ENCODE results near the gene IGF2BP2. TPM values are rescaled to one million over a fixed set of nuclear protein-coding genes. Genes with fewer than 3 reads are reported as not detected.

IGF2BP2 gene
- total and polyA plus RNA-seq, 2 of the 4 experiments (the other 2 are of a cell fraction) = 23.4 to 88.2 TPM

GRCh38 chr3:185843635-185844034, 18.8 kb upstream of the IGF2BP2 start:
- Histone ChIP-seq H3K9ac (ENCODE audit: low read depth, low read length) (no peak overlapping the region), H2AK5ac (ENCODE audit: low read depth, low read length) (no peak overlapping the region), H2AK9ac (replicated peaks; ENCODE audit: low read depth, low read length, poor library complexity) (no peak overlapping the region), H3K27ac (ENCODE audit: insufficient read depth, low read length) (no peak overlapping the region), H2BK120ac (ENCODE audit: low read depth, low read length) (no peak overlapping the region), H3K23ac (ENCODE audit: low read depth, low read length) (no peak overlapping the region), H3K4me2 (ENCODE audit: low read depth, low read length) (no peak overlapping the region), H3K9me3 (ENCODE audit: control insufficient read depth, insufficient read depth, low read length) (no peaks in the 10 kb centered on the region), H4K8ac (ENCODE audit: low read depth in 2 of 2, low read length in 2 of 2) (no peak overlapping the region), H3K36me3 (ENCODE audit: control insufficient read depth, insufficient read depth, low read length) (no peaks in the 10 kb centered on the region), H3K9me1 (ENCODE audit: insufficient read depth, low read length) (no peaks in the 10 kb centered on the region), H3K18ac (ENCODE audit: low read depth, low read length) (no peak overlapping the region), H2BK20ac (ENCODE audit: low read depth, low read length) (no peak overlapping the region), H2AFZ (replicated peaks; ENCODE audit: low read length, poor library complexity) (no peak overlapping the region), H3K4me3 (ENCODE audit: insufficient read depth, low read depth, low read length) (no peak overlapping the region), H3K14ac (replicated peaks; ENCODE audit: low read depth, low read length) (no peak overlapping the region), H3K4ac (ENCODE audit: low read depth, low read length) (no peak overlapping the region), H4K91ac (ENCODE audit: insufficient read depth, low read depth, low read length) (no peak overlapping the region), H3K27me3 (ENCODE audit: control insufficient read depth, insufficient read depth, low read length) (peaks cover 7% of the 10 kb centered on the region), H3K4me1 (ENCODE audit: control insufficient read depth, insufficient read depth, low read length) (no peaks in the 10 kb centered on the region), H2BK5ac (ENCODE audit: low read depth, low read length, poor library complexity, severe bottlenecking) (no peak overlapping the region), H3K56ac (ENCODE audit: extremely low read depth, insufficient read depth, low read length) (no peak overlapping the region), H4K5ac (ENCODE audit: low read depth, low read length) (no peak overlapping the region), H4K20me1 (ENCODE audit: insufficient read depth, low read length) (no peaks in the 10 kb centered on the region), H2BK15ac (ENCODE audit: low read depth, low read length) (no peak overlapping the region), H3K79me1 (ENCODE audit: low read depth in 1 of 2, low read length in 2 of 2) (no peaks in the 10 kb centered on the region)
- in situ Hi-C loops (cut with MboI; ENCODE audit: low sequenced_read_pairs) (loop anchor here (5.0 kb wide), 1 partner anchor 34 kb away; no protein-coding TSS in a partner anchor), dilution Hi-C loops (cut with HindIII; ENCODE audit: low sequenced_read_pairs, unreplicated experiment) (no loop called here), intact Hi-C loops (cut with micrococcal nuclease) (no loop called here)
- no TSS peak for BruUV-seq (replicated peaks)
- DNase-seq (no peak), ATAC-seq (ENCODE audit: low read depth) (no peak)
- no peak for TF ChIP-seq USF2 (IDR thresholded peaks at IDR 0.05; ENCODE audit: low read depth, low read length)
- TF ChIP-seq BHLHE40 (IDR thresholded peaks at IDR 0.05; ENCODE audit: low read depth, low read length) = no peak
- TF ChIP-seq RCOR1 (IDR thresholded peaks at IDR 0.05; ENCODE audit: insufficient replicate concordance, low read length) = no peak
- no peak for TF ChIP-seq MAZ (IDR thresholded peaks at IDR 0.05; ENCODE audit: borderline replicate concordance, low read depth, low read length)
- no peak for TF ChIP-seq MAFK (IDR thresholded peaks at IDR 0.05; ENCODE audit: low read depth, low read length)
- TF ChIP-seq RFX5 (IDR thresholded peaks at IDR 0.05; ENCODE audit: low read depth, low read length) = no peak
- TF ChIP-seq MXI1 (IDR thresholded peaks at IDR 0.05; ENCODE audit: borderline replicate concordance, low read depth, low read length) = no peak
- TF ChIP-seq NFE2L2 (IDR thresholded peaks at IDR 0.05; ENCODE audit: low read depth, low read length) = no peak
- TF ChIP-seq ELK1 (IDR thresholded peaks at IDR 0.05; ENCODE audit: borderline replicate concordance, low read depth, low read length) = no peak
- POLR2A ChIA-PET (ENCODE audit: unreplicated experiment) = no interaction called here
- CTCF ChIA-PET = interaction anchor here (0.6 kb wide), 1 partner anchor 99 kb away, joined by 3 read pairs; no protein-coding TSS in a partner anchor
- WGBS, 2 experiments (ENCODE audit: extremely low coverage in 2 of 2, insufficient read length in 1 of 2) = no CpG with 5 or more reads among the region's 2 CpGs
